HG02938 (cell line): Measurements from ENCODE around the gene RBFOX1.
"Not testable (repeated sequence)": the region's sequence is repeated elsewhere in the genome, so short reads cannot be mapped to it uniquely, and the experiment has no call there.

Source experiments
- ATAC-seq: cut with Tn5 transposase; IDR thresholded peaks from one replicate; pipeline ENCODE4 v1.9.1; 2021; ENCODE audit warnings: mild to moderate bottlenecking, moderate library complexity; ENCODE audit not compliant: unreplicated experiment

RBFOX1 gene

GRCh38 chr16:7452090-7452489 lies 119.4 kb downstream of the RBFOX1 start:
- ATAC-seq, result no peak

- no peak for ATAC-seq
Measured at GRCh38 chr16:7456211-7456610, 123.6 kb downstream of the RBFOX1 start.

- ATAC-seq, result no peak
Measured at GRCh38 chr16:7458144-7458543, 125.5 kb downstream of the RBFOX1 start.

- ATAC-seq, result no peak
Measured at GRCh38 chr16:7470344-7470743, 137.7 kb downstream of the RBFOX1 start.

- ATAC-seq, result no peak
Measured at GRCh38 chr16:7471268-7471667, 138.6 kb downstream of the RBFOX1 start.

- no peak for ATAC-seq
Measured at GRCh38 chr16:7482032-7482431, 149.4 kb downstream of the RBFOX1 start.

GRCh38 chr16:7482596-7483290 lies 150.1 kb downstream of the RBFOX1 start:
- no peak for ATAC-seq

- no peak for ATAC-seq
Measured at GRCh38 chr16:7487574-7488323, 155.1 kb downstream of the RBFOX1 start.

GRCh38 chr16:7492122-7492521 lies 159.5 kb downstream of the RBFOX1 start:
- no peak for ATAC-seq

GRCh38 chr16:7493133-7493532 lies 160.5 kb downstream of the RBFOX1 start:
- ATAC-seq, result no peak

- ATAC-seq, result no peak
Measured at GRCh38 chr16:7497691-7498090, 165.0 kb downstream of the RBFOX1 start.

GRCh38 chr16:7501868-7502267 lies 169.2 kb downstream of the RBFOX1 start:
- no peak for ATAC-seq

- ATAC-seq, result not testable (repeated sequence)
Measured at GRCh38 chr16:7502591-7503157, 170.0 kb downstream of the RBFOX1 start.

GRCh38 chr16:7503666-7504065 lies 171.0 kb downstream of the RBFOX1 start:
- ATAC-seq, result no peak

GRCh38 chr16:7504844-7505243 lies 172.2 kb downstream of the RBFOX1 start:
- ATAC-seq, result no peak

GRCh38 chr16:7505495-7505894 lies 172.8 kb downstream of the RBFOX1 start:
- no peak for ATAC-seq

GRCh38 chr16:7506363-7506762 lies 173.7 kb downstream of the RBFOX1 start:
- no peak for ATAC-seq

- no peak for ATAC-seq
Measured at GRCh38 chr16:7508656-7509055, 176.0 kb downstream of the RBFOX1 start.

- no peak for ATAC-seq
Measured at GRCh38 chr16:7509963-7510601, 177.4 kb downstream of the RBFOX1 start.

- ATAC-seq, result no peak
Measured at GRCh38 chr16:7511549-7512260, 179.1 kb downstream of the RBFOX1 start.

GRCh38 chr16:7512503-7512902 lies 179.9 kb downstream of the RBFOX1 start:
- no peak for ATAC-seq
